ENCODE data around the gene SPINT2. TPM values are rescaled to one million over a fixed set of nuclear protein-coding genes. Genes with fewer than 3 reads are reported as not detected.

Gene SPINT2
- total RNA-seq, 2 experiments from 2014 or later = 31.5 to 35.1 TPM

GRCh38 chr19:38287604-38288003, 23.2 kb downstream of the SPINT2 start:
- no peaks in the 10 kb centered on the region for H3K9me3 Mint-ChIP-seq (ENCODE audit: insufficient read depth)
- no peak overlapping the region for H3K27ac Mint-ChIP-seq
- ATAC-seq (no peak), DNase-seq (no peak)
- ChIA-PET CTCF (no interaction called here), POLR2A (no interaction called here)
- no peaks in the 10 kb centered on the region for H3K36me3 Mint-ChIP-seq (ENCODE audit: low read depth)
- H3K4me1 Mint-ChIP-seq (ENCODE audit: low read depth) = peaks cover 7% of the 10 kb centered on the region
- H3K27me3 Mint-ChIP-seq (ENCODE audit: low read depth) = no peaks in the 10 kb centered on the region
- H3K4me3 Mint-ChIP-seq = no peak overlapping the region

- peaks cover 5% of the 10 kb centered on the region for H3K4me1 Mint-ChIP-seq (ENCODE audit: low read depth)
- no peaks in the 10 kb centered on the region for H3K36me3 Mint-ChIP-seq (ENCODE audit: low read depth)
- no peak overlapping the region for H3K27ac Mint-ChIP-seq
- H3K4me3 Mint-ChIP-seq = no peak overlapping the region
- H3K9me3 Mint-ChIP-seq (ENCODE audit: insufficient read depth) = no peaks in the 10 kb centered on the region
- no peak for ATAC-seq
- ChIA-PET POLR2A (no interaction called here), CTCF (no interaction called here)
- no peak for DNase-seq
- no peaks in the 10 kb centered on the region for H3K27me3 Mint-ChIP-seq (ENCODE audit: low read depth)
These were observed 23.9 kb downstream of the SPINT2 start for GRCh38 chr19:38288123-38288855.

- H3K4me1 Mint-ChIP-seq (ENCODE audit: low read depth) = no peaks in the 10 kb centered on the region
These were observed 25.6 kb downstream of the SPINT2 start for GRCh38 chr19:38289955-38290354.

GRCh38 chr19:38290631-38291147, 26.3 kb downstream of the SPINT2 start:
- peak overlapping the region; percentile 5 for H3K27ac Mint-ChIP-seq
- no peaks in the 10 kb centered on the region for H3K27me3 Mint-ChIP-seq (ENCODE audit: low read depth)
- H3K4me1 Mint-ChIP-seq (ENCODE audit: low read depth) = no peaks in the 10 kb centered on the region
- ChIA-PET CTCF (no interaction called here), POLR2A (interaction anchor here (1.0 kb wide), 1 partner anchor 25 kb away, joined by 3 read pairs; no protein-coding TSS in a partner anchor)
- ATAC-seq = no peak
- no peak for DNase-seq
- no peaks in the 10 kb centered on the region for H3K36me3 Mint-ChIP-seq (ENCODE audit: low read depth)
- H3K9me3 Mint-ChIP-seq (ENCODE audit: insufficient read depth) = no peaks in the 10 kb centered on the region
- no peak overlapping the region for H3K4me3 Mint-ChIP-seq

More at GRCh38 chr19:38289955-38290354, 25.6 kb downstream of the SPINT2 start:
- CTCF ChIA-PET = no interaction called here
- Mint-ChIP-seq H3K27ac (no peak overlapping the region), H3K9me3 (ENCODE audit: insufficient read depth) (no peaks in the 10 kb centered on the region), H3K27me3 (ENCODE audit: low read depth) (no peaks in the 10 kb centered on the region), H3K36me3 (ENCODE audit: low read depth) (no peaks in the 10 kb centered on the region), H3K4me3 (no peak overlapping the region)
- POLR2A ChIA-PET = no interaction called here
- DNase-seq (no peak), ATAC-seq (no peak)

- no peaks in the 10 kb centered on the region for H3K36me3 Mint-ChIP-seq (ENCODE audit: low read depth)
These were observed 27.5 kb downstream of the SPINT2 start for GRCh38 chr19:38291855-38292254.

GRCh38 chr19:38293281-38293680, 28.9 kb downstream of the SPINT2 start:
- CTCF ChIA-PET = no interaction called here

More at GRCh38 chr19:38291855-38292254, 27.5 kb downstream of the SPINT2 start:
- H3K27me3 Mint-ChIP-seq (ENCODE audit: low read depth) = no peaks in the 10 kb centered on the region
- H3K27ac Mint-ChIP-seq = peak overlapping the region; percentile 30
- H3K4me1 Mint-ChIP-seq (ENCODE audit: low read depth) = no peaks in the 10 kb centered on the region
- CTCF ChIA-PET = no interaction called here
- H3K9me3 Mint-ChIP-seq (ENCODE audit: insufficient read depth) = no peaks in the 10 kb centered on the region
- no peak overlapping the region for H3K4me3 Mint-ChIP-seq
- POLR2A ChIA-PET = no interaction called here
- DNase-seq (no peak), ATAC-seq (no peak)

GRCh38 chr19:38294090-38294489, 29.7 kb downstream of the SPINT2 start:
- ATAC-seq (no peak), DNase-seq (no peak)
- Mint-ChIP-seq H3K27me3 (ENCODE audit: low read depth) (no peaks in the 10 kb centered on the region), H3K36me3 (ENCODE audit: low read depth) (no peaks in the 10 kb centered on the region), H3K4me1 (ENCODE audit: low read depth) (no peaks in the 10 kb centered on the region), H3K27ac (no peak overlapping the region), H3K4me3 (no peak overlapping the region), H3K9me3 (ENCODE audit: insufficient read depth) (no peaks in the 10 kb centered on the region)
- CTCF ChIA-PET = no interaction called here
- POLR2A ChIA-PET = no interaction called here

More at GRCh38 chr19:38293281-38293680, 28.9 kb downstream of the SPINT2 start:
- Mint-ChIP-seq H3K4me1 (ENCODE audit: low read depth) (no peaks in the 10 kb centered on the region), H3K9me3 (ENCODE audit: insufficient read depth) (no peaks in the 10 kb centered on the region), H3K27me3 (ENCODE audit: low read depth) (no peaks in the 10 kb centered on the region), H3K4me3 (no peak overlapping the region), H3K36me3 (ENCODE audit: low read depth) (no peaks in the 10 kb centered on the region), H3K27ac (no peak overlapping the region)
- ATAC-seq (no peak), DNase-seq (no peak)
- POLR2A ChIA-PET = no interaction called here

GRCh38 chr19:38298821-38299680, 34.7 kb downstream of the SPINT2 start:
- Mint-ChIP-seq H3K4me1 (ENCODE audit: low read depth) (no peaks in the 10 kb centered on the region), H3K4me3 (no peak overlapping the region), H3K27me3 (ENCODE audit: low read depth) (no peaks in the 10 kb centered on the region), H3K27ac (no peak overlapping the region), H3K36me3 (ENCODE audit: low read depth) (no peaks in the 10 kb centered on the region), H3K9me3 (ENCODE audit: insufficient read depth) (no peaks in the 10 kb centered on the region)
- ChIA-PET POLR2A (interaction anchor here (0.7 kb wide), 1 partner anchor 90 kb away, joined by 3 read pairs; no protein-coding TSS in a partner anchor), CTCF (no interaction called here)
- no peak for DNase-seq
- ATAC-seq = no peak

GRCh38 chr19:38303517-38304351, 39.4 kb downstream of the SPINT2 start, which contains the start of gene C19orf33:
TSS of gene C19orf33 (plus strand) at chr19:38304251. CDS start at chr19:38304262, 11 bp downstream.
- Mint-ChIP-seq H3K27me3 (ENCODE audit: low read depth) (no peaks in the 10 kb centered on the region), H3K4me3 (no peak within 1 kb of the TSS), H3K4me1 (ENCODE audit: low read depth) (no peaks in the 10 kb centered on the region), H3K36me3 (ENCODE audit: low read depth) (peaks cover 14% of the 10 kb centered on the region), H3K27ac (no peak within 1 kb of the TSS), H3K9me3 (ENCODE audit: insufficient read depth) (no peaks in the 10 kb centered on the region)
- no peak for DNase-seq
- ChIA-PET POLR2A (no interaction called here), CTCF (interaction anchor here (1.0 kb wide), 1 partner anchor 32 kb away, joined by 3 read pairs; the partner anchor contains the start of gene CATSPERG)
- ATAC-seq = no peak

GRCh38 chr19:38304352-38304865, 40.0 kb downstream of the SPINT2 start:
- ChIA-PET CTCF (interaction anchor here (1.0 kb wide), 1 partner anchor 31 kb away, joined by 3 read pairs; the partner anchor contains the start of gene CATSPERG), POLR2A (no interaction called here)
- Mint-ChIP-seq H3K4me1 (ENCODE audit: low read depth) (no peaks in the 10 kb centered on the region), H3K4me3 (no peak overlapping the region), H3K27ac (no peak overlapping the region), H3K9me3 (ENCODE audit: insufficient read depth) (no peaks in the 10 kb centered on the region), H3K27me3 (ENCODE audit: low read depth) (no peaks in the 10 kb centered on the region), H3K36me3 (ENCODE audit: low read depth) (peaks cover 14% of the 10 kb centered on the region)
- DNase-seq = no peak
- ATAC-seq = no peak

- no peaks in the 10 kb centered on the region for H3K27me3 Mint-ChIP-seq (ENCODE audit: low read depth)
- CTCF ChIA-PET = no interaction called here
These were observed 40.6 kb downstream of the SPINT2 start for GRCh38 chr19:38304866-38305429.

More at GRCh38 chr19:38304866-38305429, 40.6 kb downstream of the SPINT2 start:
- no peaks in the 10 kb centered on the region for H3K9me3 Mint-ChIP-seq (ENCODE audit: insufficient read depth)
- POLR2A ChIA-PET = no interaction called here
- no peak overlapping the region for H3K27ac Mint-ChIP-seq
- ATAC-seq (no peak), DNase-seq (no peak)
- H3K4me1 Mint-ChIP-seq (ENCODE audit: low read depth) = no peaks in the 10 kb centered on the region
- peaks cover 14% of the 10 kb centered on the region for H3K36me3 Mint-ChIP-seq (ENCODE audit: low read depth)
- H3K4me3 Mint-ChIP-seq = no peak overlapping the region
